ENCODE data around the gene CNTN5. TPM values are rescaled to one million over a fixed set of nuclear protein-coding genes. Genes with fewer than 3 reads are reported as not detected.

The CNTN5 gene
- total RNA-seq, 6 donors from 2014 or later: 0.13 to 1.0 (median 0.57) TPM; not detected in 2

DNA sequence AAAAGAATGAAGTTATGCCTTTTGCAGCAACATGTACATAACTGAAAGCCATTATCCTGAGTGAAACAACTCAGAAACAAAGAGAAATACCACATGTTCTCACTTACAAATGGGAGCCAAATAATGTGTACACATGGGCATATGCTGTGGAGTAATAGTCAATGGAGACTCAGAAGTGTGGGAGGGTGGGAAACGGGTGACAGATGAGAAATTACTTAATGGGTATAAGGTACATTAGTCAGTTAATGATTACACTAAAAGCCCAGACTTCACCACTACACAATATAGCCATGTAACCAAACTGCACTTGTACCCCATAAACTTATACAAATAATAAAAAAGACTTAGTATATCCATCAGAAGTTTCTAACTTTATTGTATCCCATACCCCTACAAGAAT is 992.3 kb downstream of the CNTN5 start:
- Histone ChIP-seq H3K36me3 (no peaks in the 10 kb centered on the region), H3K4me1 (no peaks in the 10 kb centered on the region), H3K27me3 (no peaks in the 10 kb centered on the region), H3K9me3 (no peaks in the 10 kb centered on the region), H3K4me3 (no peak overlapping the region), H3K27ac (no peak overlapping the region)
- WGBS, 2 donors: 67 to 96% methylated on average over 1 of the region's 1 CpG
- no peak for DNase-seq
- ATAC-seq (ENCODE audit: low FRiP score in 2 of 2): no peak
- TF ChIP-seq POLR2AphosphoS5 (IDR thresholded peaks at IDR 0.05) (no peak), POLR2A (IDR thresholded peaks at IDR 0.05) (no peak), EP300 (IDR thresholded peaks at IDR 0.05) (no peak)
- TF ChIP-seq, protein P1, sequence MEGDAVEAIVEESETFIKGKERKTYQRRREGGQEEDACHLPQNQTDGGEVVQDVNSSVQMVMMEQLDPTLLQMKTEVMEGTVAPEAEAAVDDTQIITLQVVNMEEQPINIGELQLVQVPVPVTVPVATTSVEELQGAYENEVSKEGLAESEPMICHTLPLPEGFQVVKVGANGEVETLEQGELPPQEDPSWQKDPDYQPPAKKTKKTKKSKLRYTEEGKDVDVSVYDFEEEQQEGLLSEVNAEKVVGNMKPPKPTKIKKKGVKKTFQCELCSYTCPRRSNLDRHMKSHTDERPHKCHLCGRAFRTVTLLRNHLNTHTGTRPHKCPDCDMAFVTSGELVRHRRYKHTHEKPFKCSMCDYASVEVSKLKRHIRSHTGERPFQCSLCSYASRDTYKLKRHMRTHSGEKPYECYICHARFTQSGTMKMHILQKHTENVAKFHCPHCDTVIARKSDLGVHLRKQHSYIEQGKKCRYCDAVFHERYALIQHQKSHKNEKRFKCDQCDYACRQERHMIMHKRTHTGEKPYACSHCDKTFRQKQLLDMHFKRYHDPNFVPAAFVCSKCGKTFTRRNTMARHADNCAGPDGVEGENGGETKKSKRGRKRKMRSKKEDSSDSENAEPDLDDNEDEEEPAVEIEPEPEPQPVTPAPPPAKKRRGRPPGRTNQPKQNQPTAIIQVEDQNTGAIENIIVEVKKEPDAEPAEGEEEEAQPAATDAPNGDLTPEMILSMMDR (IDR thresholded peaks at IDR 0.05): no peak

DNA sequence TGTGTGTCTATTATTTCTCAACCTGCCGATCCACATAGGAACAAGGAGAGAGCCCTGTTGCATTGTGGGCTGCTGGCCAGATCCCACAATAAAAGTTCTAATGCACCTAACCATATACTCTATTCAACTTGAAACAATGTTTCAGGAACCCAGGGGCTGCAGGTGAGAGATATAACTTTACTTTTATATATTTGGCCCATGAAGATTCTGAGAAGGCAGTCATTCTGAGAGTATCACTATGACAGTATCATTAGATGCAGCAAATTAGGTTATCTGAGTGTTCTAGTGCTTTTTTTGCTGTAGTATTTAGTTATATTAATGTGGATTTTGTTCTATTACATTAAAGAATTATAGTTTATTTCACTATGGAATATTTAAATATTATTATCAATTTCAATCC is 1011.2 kb downstream of the CNTN5 start:
- H3K27ac ChIP-seq: no peak overlapping the region
- H3K4me3 ChIP-seq: no peak overlapping the region
- no peak for ATAC-seq (ENCODE audit: low FRiP score in 2 of 2)
- H3K9me3 ChIP-seq: peaks cover 0 to 4% (median 0%) of the 10 kb centered on the region in 4 donors
- no peaks in the 10 kb centered on the region for H3K36me3 ChIP-seq
- no peaks in the 10 kb centered on the region for H3K4me1 ChIP-seq
- no peaks in the 10 kb centered on the region for H3K27me3 ChIP-seq
- no peak for DNase-seq
- WGBS, 2 donors: 94 to 100% methylated on average over 1 of the region's 1 CpG
- TF ChIP-seq EP300 (IDR thresholded peaks at IDR 0.05) (no peak), POLR2AphosphoS5 (IDR thresholded peaks at IDR 0.05) (no peak), POLR2A (IDR thresholded peaks at IDR 0.05) (no peak)
- TF ChIP-seq, protein P1 (IDR thresholded peaks at IDR 0.05): no peak

DNA sequence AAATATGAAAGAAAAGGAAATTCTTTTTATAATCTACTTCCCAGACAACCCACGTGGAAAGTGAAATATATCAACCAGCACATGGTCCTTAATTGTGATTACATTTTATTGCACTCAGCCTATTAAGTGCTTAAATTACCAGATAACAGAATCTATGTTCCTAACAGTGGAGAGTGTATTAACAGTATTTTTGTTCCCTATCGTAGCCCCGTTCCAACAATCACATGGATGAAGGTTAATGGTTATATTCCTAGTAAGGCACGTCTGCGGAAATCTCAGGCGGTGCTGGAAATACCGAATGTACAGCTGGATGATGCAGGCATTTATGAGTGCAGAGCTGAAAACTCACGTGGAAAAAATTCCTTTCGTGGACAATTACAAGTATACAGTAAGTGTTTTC is 1040.3 kb downstream of the CNTN5 start:
- Histone ChIP-seq H3K27ac (no peak overlapping the region), H3K9me3 (no peaks in the 10 kb centered on the region), H3K36me3 (no peaks in the 10 kb centered on the region), H3K27me3 (no peaks in the 10 kb centered on the region), H3K4me1 (no peaks in the 10 kb centered on the region), H3K4me3 (no peak overlapping the region)
- no peak for TF ChIP-seq POLR2AphosphoS5 (IDR thresholded peaks at IDR 0.05)
- TF ChIP-seq, protein P1 (IDR thresholded peaks at IDR 0.05): no peak
- WGBS, 2 donors: 71 to 75% methylated on average over 9 of the region's 9 CpGs
- DNase-seq (no peak), ATAC-seq (ENCODE audit: low FRiP score in 2 of 2) (no peak)

DNA sequence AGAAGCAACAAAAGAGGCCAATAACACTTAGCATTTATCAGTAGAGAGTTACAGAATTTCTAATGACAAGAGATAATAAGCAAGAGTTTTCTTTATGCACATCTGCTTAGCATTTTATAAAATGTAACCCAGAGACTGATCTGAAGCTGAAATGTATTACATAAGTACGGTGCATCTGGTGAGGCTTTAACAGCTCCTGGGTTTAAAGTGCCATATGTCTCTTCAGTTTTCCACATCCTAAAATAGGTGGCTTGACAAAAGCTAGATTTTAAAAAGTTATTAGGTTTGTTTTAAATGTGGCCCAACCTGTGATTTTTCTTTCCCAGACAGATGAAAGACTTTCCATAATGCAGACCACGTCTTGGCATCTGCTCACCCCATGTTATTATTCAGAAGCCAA is 1045.7 kb downstream of the CNTN5 start:
- Histone ChIP-seq H3K27ac (no peak overlapping the region), H3K4me1 (no peaks in the 10 kb centered on the region), H3K9me3 (no peaks in the 10 kb centered on the region), H3K36me3 (no peaks in the 10 kb centered on the region), H3K27me3 (no peaks in the 10 kb centered on the region), H3K4me3 (no peak overlapping the region)
- 77 to 80% methylated on average over 2 of the region's 2 CpGs for WGBS, 2 donors
- no peak for DNase-seq
- TF ChIP-seq, protein P1 (IDR thresholded peaks at IDR 0.05): no peak
- TF ChIP-seq POLR2A (IDR thresholded peaks at IDR 0.05) (no peak), EP300 (IDR thresholded peaks at IDR 0.05) (no peak)
- ATAC-seq (ENCODE audit: low FRiP score in 2 of 2): no peak

DNA sequence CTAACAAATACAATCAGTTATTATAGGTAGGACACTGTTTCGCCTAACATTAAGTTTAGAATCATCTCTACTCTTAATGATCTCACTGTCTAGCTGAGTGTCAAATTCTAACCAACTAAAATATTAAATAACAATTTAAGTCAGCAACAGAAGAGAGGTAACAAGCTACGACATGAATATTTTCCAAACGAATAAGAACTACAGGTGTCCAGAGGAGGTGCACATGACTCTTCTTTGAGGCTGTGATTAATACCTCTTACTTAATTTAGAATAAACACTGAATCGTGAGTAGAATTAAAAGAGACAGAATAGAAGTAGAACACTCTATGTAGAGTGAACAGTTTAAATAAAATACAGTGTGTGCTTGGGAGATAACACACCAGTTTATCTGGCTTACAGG is 1047.4 kb downstream of the CNTN5 start:
- no peaks in the 10 kb centered on the region for H3K27me3 ChIP-seq
- H3K27ac ChIP-seq: no peak overlapping the region
- no peak for TF ChIP-seq POLR2AphosphoS5 (IDR thresholded peaks at IDR 0.05)
- TF ChIP-seq, protein P1 (IDR thresholded peaks at IDR 0.05): no peak
- no peaks in the 10 kb centered on the region for H3K9me3 ChIP-seq
- ATAC-seq (ENCODE audit: low FRiP score in 2 of 2) (no peak), DNase-seq (no peak)
- WGBS, 2 donors: 68 to 71% methylated on average over 4 of the region's 4 CpGs
- H3K36me3 ChIP-seq: no peaks in the 10 kb centered on the region
- H3K4me3 ChIP-seq: no peak overlapping the region
- no peaks in the 10 kb centered on the region for H3K4me1 ChIP-seq

All from upper lobe of left lung (tissue), 6 donors.